ENCODE measurements around the gene CTCF. TPM values are rescaled to one million over a fixed set of nuclear protein-coding genes. Genes with fewer than 3 reads are reported as not detected.

CTCF gene
- total RNA-seq, 5 donors from 2014 or later (not counting 1 experiment from before 2014, with no cell fraction given), result 55.3 to 69.0 (median 64.0) TPM

DNA sequence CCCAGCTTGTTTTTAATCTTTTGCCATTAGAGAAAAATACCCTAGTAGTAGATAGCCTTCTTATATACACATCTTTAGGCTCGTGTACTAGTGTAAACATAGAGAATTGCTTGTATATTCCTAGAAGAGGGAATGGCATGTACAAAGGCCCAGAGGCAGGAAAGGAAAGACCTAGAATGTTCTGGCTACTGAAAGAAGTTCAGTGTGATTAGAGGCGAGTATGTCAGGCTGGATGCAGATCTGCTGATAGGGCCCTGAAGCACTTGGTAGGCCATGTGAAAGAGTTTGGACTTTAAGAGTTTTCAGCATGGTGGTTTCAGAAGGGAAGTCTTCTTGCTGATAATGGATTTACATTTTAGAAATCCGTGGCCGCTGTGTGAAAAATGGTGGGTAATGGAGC lies 17.4 kb downstream of the CTCF start:
- H3K27ac ChIP-seq (ENCODE audit: low read length), result no peak overlapping the region
- H3K27ac Mint-ChIP-seq, result peak overlapping the region in 1 of 2 donors; percentile 39
- no peaks in the 10 kb centered on the region for H3K27me3 Mint-ChIP-seq
- peaks cover 15% of the 10 kb centered on the region for H3K36me3 Mint-ChIP-seq
- H3K36me3 ChIP-seq (ENCODE audit: control insufficient read depth in 2 of 2, extremely low read depth in 1 of 2, insufficient read depth in 1 of 2, low read length in 1 of 2), result peaks cover 10 to 29% of the 10 kb centered on the region in 2 donors
- ATAC-seq (replicated peaks in 1 of 4) (no peak), DNase-seq (no peak)
- H3K9me3 ChIP-seq, result no peaks in the 10 kb centered on the region
- H3K4me1 Mint-ChIP-seq, result peaks cover 20 to 25% (median 25%) of the 10 kb centered on the region in 3 donors
- H3K4me3 Mint-ChIP-seq, result no peak overlapping the region
- no peak overlapping the region for H3K4me3 ChIP-seq (ENCODE audit: control insufficient read depth in 1 of 2, extremely low read depth in 1 of 2, low read length in 1 of 2)
- H3K9me3 Mint-ChIP-seq, result no peaks in the 10 kb centered on the region
- CTCF ChIA-PET, result no interaction called here
- 85% methylated on average over 3 of the region's 4 CpGs for WGBS (ENCODE audit: insufficient coverage)
- no peaks in the 10 kb centered on the region for H3K27me3 ChIP-seq (replicated peaks in 1 of 2; ENCODE audit: control insufficient read depth in 2 of 2, extremely low read depth in 1 of 2, insufficient read depth in 2 of 2, low read length in 1 of 2)
- POLR2A ChIA-PET, result no interaction called here
- peaks cover 0 to 6% of the 10 kb centered on the region in 2 experiments for H3K4me1 ChIP-seq (ENCODE audit: control insufficient read depth in 1 of 2, extremely low read depth in 1 of 2, insufficient read depth in 2 of 2, low read length in 2 of 2)

DNA sequence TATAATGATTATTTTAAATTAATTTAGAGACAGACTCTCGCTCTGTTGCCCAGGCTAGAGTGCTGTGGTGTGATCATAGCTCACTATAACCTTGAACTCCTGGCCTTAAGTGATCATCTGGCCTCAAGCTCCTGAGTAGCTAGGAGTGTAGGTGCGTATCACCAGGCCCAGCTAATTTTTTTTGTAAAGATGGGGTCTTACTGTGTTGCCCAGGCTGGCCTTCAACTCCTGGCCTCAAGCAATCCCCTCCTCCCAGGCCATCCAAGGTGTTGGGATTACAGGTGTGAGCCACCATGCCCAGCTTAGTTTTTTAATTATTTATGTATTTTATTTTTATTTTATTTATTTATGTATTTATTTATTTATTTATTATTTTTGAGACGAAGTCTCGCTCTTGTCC lies 17.9 kb downstream of the CTCF start:
- no peaks in the 10 kb centered on the region for H3K27me3 Mint-ChIP-seq
- peaks cover 21 to 30% (median 27%) of the 10 kb centered on the region in 3 donors for H3K4me1 Mint-ChIP-seq
- 100% methylated on average over 2 of the region's 4 CpGs for WGBS (ENCODE audit: insufficient coverage)
- Histone ChIP-seq H3K36me3 (ENCODE audit: control insufficient read depth in 2 of 2, extremely low read depth in 1 of 2, insufficient read depth in 1 of 2, low read length in 1 of 2) (peaks cover 5 to 25% of the 10 kb centered on the region in 2 donors), H3K4me3 (ENCODE audit: control insufficient read depth in 1 of 2, extremely low read depth in 1 of 2, low read length in 1 of 2) (no peak overlapping the region), H3K27ac (ENCODE audit: low read length) (no peak overlapping the region), H3K4me1 (ENCODE audit: control insufficient read depth in 1 of 2, extremely low read depth in 1 of 2, insufficient read depth in 2 of 2, low read length in 2 of 2) (peaks cover 0 to 6% of the 10 kb centered on the region in 2 experiments), H3K9me3 (no peaks in the 10 kb centered on the region), H3K27me3 (replicated peaks in 1 of 2; ENCODE audit: control insufficient read depth in 2 of 2, extremely low read depth in 1 of 2, insufficient read depth in 2 of 2, low read length in 1 of 2) (no peaks in the 10 kb centered on the region)
- ChIA-PET POLR2A (interaction anchor here in 1 of 2 donors (0.7 kb wide), 1 partner anchor 66 kb away, joined by 3 read pairs; no protein-coding TSS in a partner anchor), CTCF (interaction anchor here in 1 of 2 donors (0.6 kb wide), 1 partner anchor 234 kb away, joined by 3 read pairs; no protein-coding TSS in a partner anchor)
- no peaks in the 10 kb centered on the region for H3K9me3 Mint-ChIP-seq
- H3K4me3 Mint-ChIP-seq, result no peak overlapping the region
- no peak for ATAC-seq (replicated peaks in 1 of 4)
- H3K27ac Mint-ChIP-seq, result no peak overlapping the region
- DNase-seq, result no peak
- peaks cover 15% of the 10 kb centered on the region for H3K36me3 Mint-ChIP-seq

DNA sequence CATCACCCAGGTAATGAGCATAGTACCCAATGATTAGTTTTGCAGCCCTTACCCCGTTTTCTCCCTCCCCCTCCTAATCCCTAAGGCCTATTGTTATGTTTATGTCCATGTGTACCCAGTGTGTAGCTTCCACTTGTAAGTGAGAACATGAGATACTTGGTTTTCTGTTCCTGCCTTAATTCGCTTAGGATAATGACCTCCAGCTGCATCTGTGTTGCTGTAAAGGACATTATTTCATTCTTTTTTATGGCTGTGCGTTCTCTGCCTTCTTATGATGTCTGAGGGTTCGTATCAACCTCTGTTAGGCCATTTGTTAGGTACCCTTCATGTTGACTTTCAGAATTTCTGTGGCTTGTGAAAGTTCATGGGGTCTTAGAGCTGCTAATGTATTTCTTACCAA lies 31.0 kb downstream of the CTCF start:
- peak overlapping the region in 1 of 2 donors; percentile 11 for H3K27ac Mint-ChIP-seq
- H3K27ac ChIP-seq (ENCODE audit: low read length), result no peak overlapping the region
- no peak overlapping the region for H3K4me3 Mint-ChIP-seq
- ChIA-PET CTCF (no interaction called here), POLR2A (no interaction called here)
- H3K9me3 ChIP-seq, result no peaks in the 10 kb centered on the region
- no peak for ATAC-seq (replicated peaks in 1 of 4)
- peaks cover 37 to 46% (median 40%) of the 10 kb centered on the region in 3 donors for H3K4me1 Mint-ChIP-seq
- no peaks in the 10 kb centered on the region for H3K9me3 Mint-ChIP-seq
- H3K36me3 Mint-ChIP-seq, result peaks cover 14% of the 10 kb centered on the region
- H3K4me3 ChIP-seq (ENCODE audit: control insufficient read depth in 1 of 2, extremely low read depth in 1 of 2, low read length in 1 of 2), result no peak overlapping the region
- H3K27me3 ChIP-seq (replicated peaks in 1 of 2; ENCODE audit: control insufficient read depth in 2 of 2, extremely low read depth in 1 of 2, insufficient read depth in 2 of 2, low read length in 1 of 2), result no peaks in the 10 kb centered on the region
- H3K4me1 ChIP-seq (ENCODE audit: control insufficient read depth in 1 of 2, extremely low read depth in 1 of 2, insufficient read depth in 2 of 2, low read length in 2 of 2), result peaks cover 3 to 8% of the 10 kb centered on the region in 2 experiments
- WGBS (ENCODE audit: insufficient coverage), result 92% methylated on average over 2 of the region's 4 CpGs
- no peaks in the 10 kb centered on the region for H3K27me3 Mint-ChIP-seq
- DNase-seq, result no peak
- peaks cover 5 to 13% of the 10 kb centered on the region in 2 donors for H3K36me3 ChIP-seq (ENCODE audit: control insufficient read depth in 2 of 2, extremely low read depth in 1 of 2, insufficient read depth in 1 of 2, low read length in 1 of 2)

DNA sequence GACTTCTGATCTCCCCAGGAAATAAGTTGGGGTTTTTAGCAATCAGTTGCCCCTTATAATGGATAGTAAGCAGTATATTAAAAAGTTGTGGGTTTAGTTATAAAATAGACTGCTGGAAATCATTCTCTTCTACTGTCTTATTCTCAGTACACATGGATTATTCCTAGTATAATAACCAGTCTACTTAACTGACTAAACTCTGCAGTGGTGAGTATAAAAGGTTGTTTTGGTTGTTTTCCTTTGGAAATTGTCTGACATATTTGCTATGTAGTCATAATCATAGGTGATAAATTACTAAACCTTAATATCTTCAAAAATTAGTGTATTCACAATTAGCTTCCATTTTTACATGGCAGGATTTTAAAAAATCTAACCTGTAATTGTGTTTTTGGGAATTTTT lies 31.4 kb downstream of the CTCF start:
- H3K4me1 Mint-ChIP-seq, result peaks cover 40 to 46% (median 41%) of the 10 kb centered on the region in 3 donors
- ChIA-PET CTCF (no interaction called here), POLR2A (no interaction called here)
- H3K27me3 Mint-ChIP-seq, result no peaks in the 10 kb centered on the region
- peaks cover 13% of the 10 kb centered on the region for H3K36me3 Mint-ChIP-seq
- no peak for ATAC-seq (replicated peaks in 1 of 4)
- no peak overlapping the region for H3K4me3 Mint-ChIP-seq
- H3K27me3 ChIP-seq (replicated peaks in 1 of 2; ENCODE audit: control insufficient read depth in 2 of 2, extremely low read depth in 1 of 2, insufficient read depth in 2 of 2, low read length in 1 of 2), result no peaks in the 10 kb centered on the region
- no peaks in the 10 kb centered on the region for H3K9me3 ChIP-seq
- H3K4me1 ChIP-seq (ENCODE audit: control insufficient read depth in 1 of 2, extremely low read depth in 1 of 2, insufficient read depth in 2 of 2, low read length in 2 of 2), result peaks cover 3 to 7% of the 10 kb centered on the region in 2 experiments
- H3K4me3 ChIP-seq (ENCODE audit: control insufficient read depth in 1 of 2, extremely low read depth in 1 of 2, low read length in 1 of 2), result no peak overlapping the region
- H3K9me3 Mint-ChIP-seq, result no peaks in the 10 kb centered on the region
- no peak overlapping the region for H3K27ac ChIP-seq (ENCODE audit: low read length)
- no peak for DNase-seq
- peak overlapping the region; percentile 20 to 48 for H3K27ac Mint-ChIP-seq
- H3K36me3 ChIP-seq (ENCODE audit: control insufficient read depth in 2 of 2, extremely low read depth in 1 of 2, insufficient read depth in 1 of 2, low read length in 1 of 2), result peaks cover 5 to 14% of the 10 kb centered on the region in 2 donors

DNA sequence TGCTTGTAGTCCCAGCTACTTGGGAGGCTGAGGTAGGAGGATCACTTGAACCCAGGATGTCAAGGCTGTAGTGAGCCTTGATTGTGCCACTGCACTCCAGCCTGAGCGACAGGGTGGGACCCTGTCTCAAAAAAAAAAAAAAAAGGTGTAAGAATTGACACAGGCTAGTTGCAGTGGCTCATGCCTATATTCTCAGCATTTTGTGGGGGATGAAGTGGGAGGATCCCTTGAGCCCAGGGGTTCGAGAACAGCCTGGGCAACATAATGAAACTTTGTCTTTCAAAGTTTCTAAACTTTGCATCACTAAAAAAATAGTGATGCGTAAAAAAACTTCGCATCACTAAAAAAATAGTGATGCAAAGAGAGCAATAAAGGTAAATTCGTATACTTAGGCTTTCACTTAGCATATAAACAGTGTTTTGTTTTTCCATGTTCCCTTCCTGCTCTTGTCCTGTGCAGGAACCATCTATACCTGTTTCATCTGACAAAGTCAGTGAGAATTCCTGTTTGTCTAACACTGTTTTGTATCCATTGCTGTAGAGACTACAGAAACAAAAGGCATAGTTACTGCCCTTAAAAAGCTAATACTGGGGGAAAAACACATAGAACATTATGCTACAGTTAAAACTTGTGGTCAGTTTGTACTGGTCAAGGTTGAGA lies 32.1 kb downstream of the CTCF start:
- ATAC-seq (replicated peaks in 1 of 4), result no peak
- no peak for DNase-seq
- Histone ChIP-seq H3K27me3 (replicated peaks in 1 of 2; ENCODE audit: control insufficient read depth in 2 of 2, extremely low read depth in 1 of 2, insufficient read depth in 2 of 2, low read length in 1 of 2) (no peaks in the 10 kb centered on the region), H3K27ac (ENCODE audit: low read length) (no peak overlapping the region), H3K4me1 (ENCODE audit: control insufficient read depth in 1 of 2, extremely low read depth in 1 of 2, insufficient read depth in 2 of 2, low read length in 2 of 2) (peaks cover 3 to 7% of the 10 kb centered on the region in 2 experiments), H3K9me3 (no peaks in the 10 kb centered on the region), H3K36me3 (ENCODE audit: control insufficient read depth in 2 of 2, extremely low read depth in 1 of 2, insufficient read depth in 1 of 2, low read length in 1 of 2) (peaks cover 5 to 16% of the 10 kb centered on the region in 2 donors), H3K4me3 (ENCODE audit: control insufficient read depth in 1 of 2, extremely low read depth in 1 of 2, low read length in 1 of 2) (no peak overlapping the region)
- Mint-ChIP-seq H3K4me1 (peaks cover 44 to 48% (median 45%) of the 10 kb centered on the region in 3 donors), H3K9me3 (no peaks in the 10 kb centered on the region), H3K27ac (peak overlapping the region; percentile 41 to 50), H3K36me3 (peaks cover 11% of the 10 kb centered on the region), H3K4me3 (no peak overlapping the region), H3K27me3 (no peaks in the 10 kb centered on the region)
- 100% methylated on average over 3 of the region's 5 CpGs for WGBS (ENCODE audit: insufficient coverage)
- ChIA-PET CTCF (interaction anchor here in 1 of 2 donors (0.6 to 1.0 kb wide), 3 partner anchors 10 to 213 kb away, joined by 3 read pairs; no protein-coding TSS in a partner anchor), POLR2A (no interaction called here)

DNA sequence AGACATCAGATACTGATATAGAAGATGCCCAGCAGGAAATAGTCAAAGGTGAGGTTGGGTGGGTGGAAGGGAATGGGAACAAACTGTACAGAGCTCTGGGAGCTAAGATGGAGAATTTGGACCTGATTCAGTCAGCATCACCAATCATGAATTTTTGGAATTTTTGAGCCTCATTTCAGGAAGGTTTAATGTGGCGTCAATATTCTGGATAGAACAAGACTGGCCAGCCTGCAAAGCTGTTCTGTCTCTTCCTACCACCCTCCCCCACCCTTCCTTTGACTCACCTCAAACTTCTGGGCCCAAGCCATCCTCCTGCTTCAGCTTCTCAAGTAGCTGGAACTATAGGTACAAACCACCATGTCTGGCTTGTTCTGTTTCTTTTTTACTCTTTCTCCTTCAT lies 32.6 kb downstream of the CTCF start:
- H3K36me3 ChIP-seq (ENCODE audit: control insufficient read depth in 2 of 2, extremely low read depth in 1 of 2, insufficient read depth in 1 of 2, low read length in 1 of 2), result peaks cover 5 to 13% of the 10 kb centered on the region in 2 donors
- POLR2A ChIA-PET, result no interaction called here
- no peak for DNase-seq
- WGBS (ENCODE audit: insufficient coverage), result 83% methylated on average over 1 of the region's 1 CpG
- CTCF ChIA-PET, result interaction anchor here in 1 of 2 donors (0.6 to 1.0 kb wide), 5 partner anchors 10 to 213 kb away, joined by 3 to 5 read pairs (median 3); no protein-coding TSS in a partner anchor
- no peak overlapping the region for H3K4me3 ChIP-seq (ENCODE audit: control insufficient read depth in 1 of 2, extremely low read depth in 1 of 2, low read length in 1 of 2)
- no peaks in the 10 kb centered on the region for H3K9me3 Mint-ChIP-seq
- H3K36me3 Mint-ChIP-seq, result peaks cover 8% of the 10 kb centered on the region
- no peak overlapping the region for H3K4me3 Mint-ChIP-seq
- peak overlapping the region; percentile 50 to 52 for H3K27ac Mint-ChIP-seq
- no peak for ATAC-seq (replicated peaks in 1 of 4)
- no peak overlapping the region for H3K27ac ChIP-seq (ENCODE audit: low read length)
- no peaks in the 10 kb centered on the region for H3K27me3 ChIP-seq (replicated peaks in 1 of 2; ENCODE audit: control insufficient read depth in 2 of 2, extremely low read depth in 1 of 2, insufficient read depth in 2 of 2, low read length in 1 of 2)
- H3K4me1 Mint-ChIP-seq, result peaks cover 48 to 53% (median 50%) of the 10 kb centered on the region in 3 donors
- peaks cover 3 to 7% of the 10 kb centered on the region in 2 experiments for H3K4me1 ChIP-seq (ENCODE audit: control insufficient read depth in 1 of 2, extremely low read depth in 1 of 2, insufficient read depth in 2 of 2, low read length in 2 of 2)
- H3K27me3 Mint-ChIP-seq, result no peaks in the 10 kb centered on the region
- no peaks in the 10 kb centered on the region for H3K9me3 ChIP-seq

Data from T-cell (primary cell).